ENCODE results near the gene TENM4.

Gene TENM4

GRCh38 chr11:79045018-79045799, 395.6 kb downstream of the TENM4 start:
- no peak for DNase-seq

GRCh38 chr11:79044201-79044600, 396.6 kb downstream of the TENM4 start:
- DNase-seq: no peak

DNA sequence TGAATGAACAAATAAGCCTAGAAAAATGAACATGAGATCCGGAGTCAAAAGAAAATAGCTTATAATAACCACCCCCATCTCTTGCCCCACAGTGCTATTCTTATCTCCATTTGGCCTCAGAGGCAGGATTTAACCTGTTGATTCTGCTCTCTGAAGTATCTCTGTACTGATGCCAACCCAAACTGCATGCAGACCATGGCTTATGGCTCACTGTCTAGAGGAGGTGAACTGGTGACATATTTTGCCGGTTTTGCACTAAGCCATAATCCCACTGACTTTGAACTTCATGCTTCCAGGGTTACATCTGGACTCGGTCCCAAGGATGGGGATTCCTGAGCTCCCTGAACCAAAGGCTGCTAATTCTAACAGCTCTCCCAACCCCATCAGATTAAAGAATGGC, 397.1 kb downstream of the TENM4 start:
- no peak for DNase-seq

GRCh38 chr11:79042824-79043223, 398.0 kb downstream of the TENM4 start:
- no peak for DNase-seq

GRCh38 chr11:79040348-79040747, 400.5 kb downstream of the TENM4 start:
- DNase-seq: no peak

- DNase-seq: no peak
Measured at GRCh38 chr11:79039122-79039521, 401.7 kb downstream of the TENM4 start.

- DNase-seq: no peak
Measured at GRCh38 chr11:79035881-79036280, 404.9 kb downstream of the TENM4 start.

- DNase-seq: no peak
Measured at GRCh38 chr11:79033833-79034232, 407.0 kb downstream of the TENM4 start.

GRCh38 chr11:79030448-79030847, 410.4 kb downstream of the TENM4 start:
- no peak for DNase-seq

DNA sequence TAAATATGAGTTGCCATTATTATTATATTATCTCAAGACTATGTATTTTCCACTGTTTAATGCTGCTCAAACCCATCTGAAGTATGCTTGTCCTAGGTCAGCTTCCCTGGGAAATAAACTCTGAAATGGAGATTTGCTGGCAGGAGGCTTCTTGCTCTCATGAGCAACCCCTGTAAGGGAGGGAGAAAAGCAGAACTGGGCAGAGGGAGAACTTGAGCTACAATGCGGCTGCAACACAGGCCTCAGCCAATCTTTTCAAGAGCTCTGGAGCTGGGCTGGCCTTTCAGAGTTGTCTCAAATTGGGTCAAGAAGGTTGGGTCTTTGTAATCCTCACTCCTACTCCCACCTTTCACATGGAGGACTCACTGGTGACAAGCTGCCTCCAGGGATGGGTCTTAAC, 412.6 kb downstream of the TENM4 start:
- DNase-seq: no peak

DNA sequence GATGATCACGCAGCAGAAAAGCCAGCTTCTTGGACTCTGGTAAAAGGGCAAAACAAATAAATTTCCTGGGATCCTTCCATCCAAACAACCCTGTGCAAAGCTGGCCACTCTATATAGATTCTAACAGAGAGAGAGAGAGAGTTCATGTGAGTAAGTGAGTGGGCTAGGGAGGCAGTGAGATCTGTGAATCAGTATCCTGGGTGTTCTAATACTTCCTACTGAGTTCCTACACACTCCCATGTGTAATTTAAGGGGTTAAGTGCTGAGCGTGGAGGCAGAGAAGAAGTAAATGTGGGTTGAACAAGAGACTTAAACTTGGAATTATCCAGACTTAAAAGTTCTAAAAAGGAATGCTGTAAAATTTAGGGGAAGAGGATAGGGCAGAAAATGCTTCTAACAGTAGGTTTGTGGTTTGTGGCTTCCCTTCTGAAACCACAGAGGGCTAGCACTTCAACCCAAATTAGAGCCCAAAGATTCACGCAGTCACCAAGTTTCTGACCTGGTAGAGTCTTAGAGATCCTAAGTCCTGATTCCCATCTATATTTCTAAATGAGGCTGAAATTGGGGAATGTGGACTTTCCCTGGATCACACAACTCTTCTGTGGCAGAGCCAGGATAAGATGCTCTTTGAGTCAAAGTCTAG, 413.9 kb downstream of the TENM4 start:
- no peak for DNase-seq

- DNase-seq: no peak
Measured at GRCh38 chr11:79025622-79026021, 415.2 kb downstream of the TENM4 start.

GRCh38 chr11:79025097-79025496, 415.7 kb downstream of the TENM4 start:
- no peak for DNase-seq

DNA sequence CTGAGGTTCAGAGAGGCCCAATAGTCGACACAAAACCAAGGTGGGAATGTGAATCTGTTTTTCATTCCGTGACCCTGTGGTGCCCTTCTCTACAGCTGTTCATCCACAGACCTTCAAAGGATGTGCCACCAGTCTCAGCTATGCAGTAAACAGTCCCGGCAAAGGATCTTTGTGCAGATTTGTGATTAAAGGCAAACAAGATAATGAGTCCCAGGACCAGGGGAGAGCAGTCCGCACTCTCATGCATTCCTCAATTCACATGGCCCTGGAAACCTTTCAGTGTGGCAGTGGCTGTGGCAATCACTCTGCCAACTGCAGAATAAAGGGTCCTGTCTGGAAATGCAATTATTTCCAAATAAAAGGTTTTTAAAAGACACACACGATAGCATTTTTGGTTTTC, 418.6 kb downstream of the TENM4 start:
- DNase-seq: no peak

GRCh38 chr11:79021601-79022000, 419.2 kb downstream of the TENM4 start:
- no peak for DNase-seq

DNA sequence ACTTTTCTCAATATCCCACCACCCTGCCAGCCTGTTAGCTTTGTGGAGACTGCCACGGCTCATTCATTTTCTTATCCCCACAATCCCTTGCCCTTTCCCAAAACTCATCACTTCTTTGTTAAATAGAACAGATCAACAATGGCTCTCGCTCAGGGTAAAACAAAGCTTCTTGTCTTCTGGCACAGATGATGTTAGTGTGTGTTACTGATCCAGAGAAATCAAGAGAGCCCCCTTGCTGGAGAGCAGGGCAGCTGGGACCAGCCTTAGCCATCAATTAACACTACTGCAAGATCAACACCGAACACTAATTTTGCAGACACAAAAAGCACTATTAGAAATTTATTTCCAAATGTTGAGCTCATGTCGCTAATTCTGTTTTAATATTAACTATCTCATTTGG, 420.9 kb downstream of the TENM4 start:
- DNase-seq: no peak

- no peak for DNase-seq
Measured at GRCh38 chr11:79019277-79019676, 421.6 kb downstream of the TENM4 start.

- DNase-seq: no peak
Measured at GRCh38 chr11:79018371-79018849, 422.4 kb downstream of the TENM4 start.

GRCh38 chr11:79017811-79018210, 423.0 kb downstream of the TENM4 start:
- DNase-seq: no peak

- DNase-seq: no peak
Measured at GRCh38 chr11:79013509-79013908, 427.3 kb downstream of the TENM4 start.

DNA sequence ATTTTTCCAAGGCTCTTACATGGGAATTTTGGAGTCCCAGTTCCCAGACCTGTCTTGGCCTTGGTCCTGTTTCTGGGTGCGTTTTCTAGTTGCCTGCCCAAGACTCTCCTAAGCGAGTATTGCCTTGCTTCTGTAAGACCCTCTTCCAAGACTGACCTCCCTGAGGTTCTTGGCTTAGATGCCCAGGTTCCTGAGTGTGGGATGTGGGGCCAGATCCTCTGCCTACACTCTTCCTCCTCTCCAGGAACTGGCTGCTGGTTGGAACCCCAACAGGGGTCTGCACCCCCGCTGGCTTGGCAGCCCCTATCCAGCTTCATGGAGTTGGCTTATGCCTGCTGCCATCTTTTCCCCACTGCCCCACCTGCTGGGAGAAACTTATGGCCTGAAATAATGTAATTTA, 429.5 kb downstream of the TENM4 start:
- DNase-seq: no peak

DNA sequence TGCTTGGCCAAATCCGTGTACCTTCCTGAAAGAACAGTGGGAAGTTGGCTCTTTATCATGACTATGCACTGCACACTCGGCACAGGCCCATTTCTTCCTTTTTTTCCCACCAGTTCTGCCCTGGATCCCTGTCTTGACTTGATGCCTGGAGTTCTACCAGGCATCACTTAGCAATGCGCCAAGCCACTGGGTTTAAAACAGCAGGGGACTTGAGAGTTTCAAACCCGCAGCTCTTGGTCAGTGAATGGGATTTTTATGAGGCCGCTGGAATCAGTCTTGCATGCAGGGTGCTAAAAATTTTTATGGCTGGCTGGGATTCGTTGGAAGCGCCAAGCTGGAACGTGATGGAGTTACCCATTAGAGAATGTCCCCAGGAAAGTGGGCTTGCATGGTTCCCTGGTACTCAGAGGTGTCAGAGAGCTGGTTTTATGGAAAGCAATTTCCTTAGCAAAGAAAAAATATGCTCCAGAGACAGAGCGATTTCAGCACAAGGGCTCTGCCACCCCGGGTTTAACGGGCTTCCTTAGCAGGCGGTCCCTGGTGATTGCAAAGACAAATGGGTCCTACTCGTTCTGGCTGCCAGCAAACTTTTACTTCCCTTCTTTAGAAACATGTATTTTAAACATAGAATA, 432.9 kb downstream of the TENM4 start:
- no peak for DNase-seq

GRCh38 chr11:79006854-79007253, 434.0 kb downstream of the TENM4 start:
- no peak for DNase-seq

GRCh38 chr11:78996007-78996406, 444.8 kb downstream of the TENM4 start:
- DNase-seq: no peak

All from activated CD4-positive, CD25-positive, alpha-beta regulatory T cell treated with anti-CD3 and anti-CD28 coated beads, Interleukin-2, amount 50 U/mL, for 72 hours (primary cell).